Skin epidermis (tissue), 12 donors: ENCODE results near the gene BMAL1.

ENCODE experiments used
- H3K27ac ChIP-seq, 21 experiments: fragments of 200-600 bp; sonication (generic) in 11 of 21; one replicate each; pipeline ENCODE4 v1.5.0; 2020; ENCODE audit warnings: mild to moderate bottlenecking in 3 of 21, inconsistent platforms in 2 of 21, moderate library complexity in 2 of 21
- H3K4me3 ChIP-seq, 7 experiments: fragments of 200-600 bp; sonication (generic) in 2 of 7; one replicate each; pipeline ENCODE4 v1.5.0; 2020; ENCODE audit warnings: inconsistent platforms in 2 of 7, mild to moderate bottlenecking in 2 of 7, moderate library complexity in 1 of 7

BMAL1 gene

DNA sequence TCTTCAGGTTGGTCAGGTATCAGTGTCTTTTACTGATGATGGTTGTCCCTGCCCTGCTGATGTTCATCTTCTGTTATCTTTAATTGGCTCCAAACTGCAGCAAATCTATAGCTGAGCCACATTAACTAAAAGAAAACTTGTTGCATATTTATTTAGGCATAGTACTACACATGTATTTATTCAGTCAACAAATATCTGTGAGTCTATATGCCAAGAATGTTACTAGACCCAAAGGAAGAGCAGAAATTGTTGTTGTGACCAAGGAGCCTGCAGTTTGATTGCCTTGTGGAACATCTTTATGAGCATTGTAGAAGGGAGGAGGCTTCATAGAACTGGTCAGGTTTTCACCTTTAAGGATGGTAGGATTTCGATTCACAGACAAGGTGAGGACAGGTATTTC, 10.1 kb downstream of the BMAL1 start:
- H3K27ac ChIP-seq = no peak overlapping the region
- no peak overlapping the region for H3K4me3 ChIP-seq

DNA sequence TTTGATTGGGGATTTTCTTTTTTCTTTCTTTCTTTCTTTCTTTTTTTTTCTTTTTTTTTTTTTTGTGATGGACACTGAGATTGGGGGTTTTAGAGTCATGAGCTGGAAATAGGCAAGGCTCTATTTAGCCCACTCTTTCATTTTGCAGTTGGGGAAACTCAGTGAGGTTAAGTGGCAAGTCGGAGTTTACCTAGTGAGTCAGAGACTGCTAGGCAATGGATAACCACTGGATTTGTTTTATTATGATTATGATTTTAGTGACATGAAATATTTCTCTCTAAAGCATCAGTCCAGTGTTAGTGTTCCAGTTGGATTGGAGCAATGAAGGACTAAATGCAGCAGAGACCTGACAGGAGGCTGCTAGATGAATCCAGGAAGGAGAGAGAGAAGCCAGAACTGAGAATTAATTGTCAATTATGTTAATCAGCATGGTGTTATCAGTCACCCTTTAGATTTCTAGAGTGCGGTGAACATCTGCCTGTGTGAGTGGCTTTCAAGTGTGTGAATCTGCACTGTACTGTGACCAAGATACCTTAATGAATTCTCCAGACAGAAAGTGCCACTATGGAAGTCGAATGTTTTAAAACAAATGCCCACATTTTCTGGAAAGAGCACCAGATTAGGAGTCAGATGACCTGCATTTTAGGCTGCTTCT, 10.9 kb downstream of the BMAL1 start:
- Histone ChIP-seq H3K27ac (no peak overlapping the region), H3K4me3 (no peak overlapping the region)

DNA sequence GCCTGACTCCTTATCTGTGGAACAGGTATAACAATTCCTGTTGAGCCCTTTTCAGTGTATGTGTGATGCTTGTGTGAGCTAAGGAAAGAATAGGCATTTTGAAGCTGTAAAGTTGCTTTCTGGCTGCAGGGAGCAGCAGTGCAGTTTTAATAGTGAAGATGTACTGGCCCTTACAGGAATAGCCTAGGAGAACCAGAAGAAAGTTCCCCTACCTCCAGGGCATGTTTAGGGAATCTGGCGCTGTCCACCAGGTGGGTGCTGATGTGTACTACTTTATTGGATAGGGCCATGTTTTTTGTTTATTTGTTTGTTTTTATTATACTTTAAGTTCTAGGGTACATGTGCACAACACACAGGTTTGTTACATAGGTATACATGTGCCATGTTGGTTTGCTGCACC, 11.5 kb downstream of the BMAL1 start:
- Histone ChIP-seq H3K4me3 (no peak overlapping the region), H3K27ac (no peak overlapping the region)

DNA sequence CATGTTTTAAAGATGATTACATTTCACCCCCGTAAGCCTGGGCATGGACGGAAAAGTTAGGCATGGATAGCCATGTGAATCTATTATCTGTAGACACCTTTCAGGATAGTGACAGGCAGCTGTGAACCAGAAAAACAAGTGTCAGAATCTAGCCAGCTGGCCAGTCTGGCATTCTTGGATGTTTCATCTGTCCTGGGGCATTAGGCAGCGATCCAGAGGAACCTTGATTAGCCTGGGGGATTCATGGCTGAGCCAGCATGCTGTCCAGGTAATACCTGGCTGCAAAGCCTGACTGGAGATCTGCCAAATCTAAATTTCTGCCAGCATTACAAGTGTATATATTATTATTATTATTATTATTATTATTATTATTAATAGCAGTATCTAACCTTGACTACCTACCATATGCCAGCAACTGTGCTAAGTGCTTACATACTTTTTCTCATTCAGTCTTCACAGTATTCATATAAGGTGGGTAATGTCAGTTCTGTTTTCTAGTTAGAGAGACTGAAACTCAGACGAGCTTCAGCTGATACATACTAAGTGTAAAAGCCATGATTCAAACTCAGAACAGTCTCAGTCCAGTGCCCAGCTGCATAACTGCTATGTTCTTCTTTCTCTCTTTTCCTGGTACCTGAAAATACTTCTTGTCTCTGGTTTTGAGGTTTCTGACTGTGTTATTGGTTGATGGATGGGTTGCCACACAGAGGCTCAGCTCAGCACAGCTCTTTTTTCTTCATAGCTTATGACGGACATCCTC, 12.8 kb downstream of the BMAL1 start:
- Histone ChIP-seq H3K4me3 (no peak overlapping the region), H3K27ac (no peak overlapping the region)

GRCh38 chr11:13291361-13291760, 13.8 kb downstream of the BMAL1 start:
- Histone ChIP-seq H3K27ac (no peak overlapping the region), H3K4me3 (no peak overlapping the region)

DNA sequence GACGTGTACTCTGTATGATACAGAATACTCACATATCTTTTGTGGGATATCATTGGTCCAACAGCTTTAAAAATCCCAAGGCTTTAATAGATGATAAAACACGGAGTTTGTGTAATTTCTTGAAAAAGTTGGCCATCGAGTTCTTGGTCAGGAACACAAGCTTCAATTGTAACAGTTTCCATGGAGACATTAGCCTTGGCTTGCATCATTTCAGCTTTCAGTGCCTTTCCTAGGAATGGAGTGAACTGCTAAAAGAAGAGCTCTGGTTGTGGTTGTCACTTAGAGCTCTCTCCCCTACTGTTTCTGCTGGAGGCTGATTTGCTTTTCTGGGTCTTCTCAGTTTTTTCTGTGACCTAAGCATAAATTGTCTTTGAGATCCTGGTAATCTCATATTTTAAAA, 14.2 kb downstream of the BMAL1 start:
- H3K27ac ChIP-seq = no peak overlapping the region
- H3K4me3 ChIP-seq = no peak overlapping the region

- no peak overlapping the region for H3K4me3 ChIP-seq
- H3K27ac ChIP-seq = no peak overlapping the region
Measured at GRCh38 chr11:13292970-13293369, 15.4 kb downstream of the BMAL1 start.

GRCh38 chr11:13294178-13294577, 16.6 kb downstream of the BMAL1 start:
- no peak overlapping the region for H3K27ac ChIP-seq
- H3K4me3 ChIP-seq = no peak overlapping the region

DNA sequence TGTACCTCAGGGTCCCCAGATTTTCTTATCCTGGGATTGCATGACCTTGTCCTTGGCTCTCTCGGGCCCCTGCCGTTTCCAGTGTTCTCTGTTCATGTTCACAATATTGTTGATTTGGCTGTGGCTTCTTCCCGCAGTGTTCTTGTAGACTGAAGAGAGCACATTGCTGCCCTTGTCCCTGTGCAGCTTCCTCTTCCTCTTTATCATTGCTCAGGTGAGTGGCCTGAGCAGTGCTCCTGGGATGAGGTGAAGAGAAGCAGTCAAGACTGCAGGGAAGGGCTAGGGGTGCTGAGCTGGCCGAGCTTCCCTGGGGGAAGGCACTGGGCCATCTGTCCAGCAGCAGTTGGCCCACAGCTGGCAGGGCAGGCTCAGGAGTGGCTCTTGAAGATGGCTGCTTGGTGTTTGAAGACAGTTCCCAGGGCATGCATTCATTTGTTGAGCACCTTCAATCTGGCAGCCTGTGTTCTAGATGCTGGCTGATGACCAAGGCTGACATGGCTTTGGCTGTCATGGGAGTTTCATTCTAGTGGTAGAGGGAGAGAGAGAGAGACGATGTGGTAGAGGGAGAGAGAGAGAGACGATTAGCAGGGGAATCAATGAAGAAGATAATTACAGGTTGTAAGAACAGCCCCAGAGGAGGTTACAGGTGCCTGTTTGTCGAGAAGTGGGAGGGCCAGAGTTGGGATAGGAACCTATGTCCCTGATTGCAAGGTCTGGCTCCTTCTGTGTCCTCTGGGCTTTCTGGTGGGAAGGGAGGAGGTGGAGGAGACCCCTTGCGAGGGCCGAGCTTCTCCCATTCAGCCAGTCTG, 17.4 kb downstream of the BMAL1 start:
- Histone ChIP-seq H3K4me3 (no peak overlapping the region), H3K27ac (no peak overlapping the region)

DNA sequence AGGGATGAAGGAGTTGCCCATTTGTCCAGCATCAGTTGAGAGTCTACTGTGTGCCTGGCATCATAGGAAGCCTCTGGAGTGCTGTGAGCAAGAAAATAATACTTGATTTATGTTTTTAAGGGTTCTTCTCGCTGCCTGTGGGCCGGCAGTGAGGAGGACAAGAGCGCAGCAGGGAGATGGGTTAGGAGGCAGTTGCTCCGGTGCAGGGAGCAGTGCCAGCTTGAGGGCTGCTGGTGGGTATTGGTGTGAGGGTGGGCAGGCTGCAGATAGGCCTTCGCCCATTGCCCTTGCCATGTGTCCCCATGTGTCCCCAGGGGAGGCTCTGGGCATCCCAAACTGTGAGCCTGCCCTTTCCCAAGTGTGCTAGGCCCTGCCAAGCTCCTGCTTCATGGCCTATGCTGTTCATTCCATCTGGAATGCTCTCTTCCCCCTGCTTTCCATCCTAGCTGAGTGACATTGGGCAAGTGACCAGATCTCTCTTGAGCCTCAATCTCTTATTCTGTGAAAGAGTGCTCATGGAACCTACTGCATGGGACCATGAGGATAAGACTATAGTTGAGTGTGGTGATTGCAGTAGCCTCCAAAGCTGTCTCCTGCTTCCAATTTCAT, 19.8 kb downstream of the BMAL1 start:
- no peak overlapping the region for H3K4me3 ChIP-seq
- no peak overlapping the region for H3K27ac ChIP-seq

GRCh38 chr11:13297917-13298356, 20.3 kb downstream of the BMAL1 start:
- H3K27ac ChIP-seq = no peak overlapping the region
- no peak overlapping the region for H3K4me3 ChIP-seq

- no peak overlapping the region for H3K27ac ChIP-seq
- H3K4me3 ChIP-seq = no peak overlapping the region
Measured at GRCh38 chr11:13298765-13299164, 21.2 kb downstream of the BMAL1 start.

GRCh38 chr11:13301522-13301921, 23.9 kb downstream of the BMAL1 start:
- H3K4me3 ChIP-seq = no peak overlapping the region
- H3K27ac ChIP-seq = no peak overlapping the region

DNA sequence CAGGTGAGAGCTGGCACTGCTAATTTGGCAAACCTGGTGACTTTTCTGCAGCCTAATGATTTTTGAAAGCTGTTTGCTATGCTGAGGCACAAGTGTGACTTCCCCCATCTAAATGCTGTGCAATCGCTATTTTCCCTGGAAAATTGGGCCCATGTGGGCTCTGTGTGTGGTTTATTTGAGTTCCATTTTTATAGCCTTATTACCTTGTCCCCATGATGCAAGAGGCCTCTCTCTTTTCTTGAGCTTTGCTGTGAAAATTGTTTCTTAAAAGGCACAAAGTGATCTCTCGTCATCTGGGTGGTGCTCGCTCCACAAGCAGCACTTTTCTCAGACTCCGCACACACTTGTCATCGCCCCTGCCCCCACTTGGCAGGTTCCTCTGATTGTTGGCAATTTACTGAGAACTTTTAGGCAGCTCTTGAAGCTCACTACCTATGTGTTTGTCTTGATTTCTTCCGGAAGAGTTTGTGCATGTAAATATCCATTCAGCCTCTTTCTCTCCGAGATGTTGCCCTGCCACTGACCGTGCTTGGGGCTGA, 24.9 kb downstream of the BMAL1 start:
- H3K27ac ChIP-seq = no peak overlapping the region
- no peak overlapping the region for H3K4me3 ChIP-seq

DNA sequence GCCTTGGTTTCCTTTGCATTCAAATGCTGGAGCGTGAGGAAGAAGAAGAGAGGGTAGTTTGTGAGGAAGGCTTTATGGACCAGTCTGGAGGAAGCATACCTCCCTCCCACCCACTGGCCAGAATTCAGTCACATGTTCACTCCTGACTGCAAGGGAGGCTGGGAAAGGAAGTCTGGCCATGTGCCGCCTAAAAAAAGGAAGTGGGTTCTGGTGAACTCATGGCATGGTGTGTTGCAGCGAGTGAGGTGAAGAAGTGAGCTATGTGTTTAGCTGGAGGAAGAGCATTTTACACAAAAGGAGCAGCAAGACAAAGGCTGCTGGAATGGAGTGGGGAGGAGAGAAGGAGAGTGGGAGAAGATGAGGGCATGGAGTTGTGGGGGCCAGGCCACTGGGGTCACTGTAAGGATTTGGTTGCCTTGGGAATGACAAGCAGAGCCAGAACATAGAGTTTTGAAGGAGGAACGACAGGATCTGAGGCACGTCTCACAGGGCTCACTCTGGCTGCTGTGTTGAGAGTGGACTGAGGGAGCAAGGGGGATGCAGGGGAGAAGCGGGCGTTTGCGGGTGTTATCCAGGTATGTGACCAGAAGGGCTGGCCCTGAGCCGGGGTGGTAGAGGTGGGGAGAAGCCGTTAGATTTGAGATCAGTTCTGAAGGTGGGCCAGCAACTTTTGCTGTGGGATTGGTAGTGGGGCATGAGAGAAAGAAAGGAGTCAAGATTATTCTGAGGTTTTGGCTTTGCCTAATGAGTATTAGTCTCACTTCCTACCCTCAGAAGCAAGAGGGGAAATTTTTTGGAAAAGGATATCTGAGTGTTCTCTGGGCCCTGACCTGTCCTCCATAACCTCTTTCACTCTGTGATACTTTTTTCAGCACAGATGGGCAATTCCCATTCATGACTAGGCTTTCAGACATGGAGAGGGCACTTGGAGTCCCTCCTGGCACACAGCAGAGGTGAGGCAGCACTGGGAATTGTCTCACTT, 26.4 kb downstream of the BMAL1 start:
- Histone ChIP-seq H3K4me3 (no peak overlapping the region), H3K27ac (no peak overlapping the region)

DNA sequence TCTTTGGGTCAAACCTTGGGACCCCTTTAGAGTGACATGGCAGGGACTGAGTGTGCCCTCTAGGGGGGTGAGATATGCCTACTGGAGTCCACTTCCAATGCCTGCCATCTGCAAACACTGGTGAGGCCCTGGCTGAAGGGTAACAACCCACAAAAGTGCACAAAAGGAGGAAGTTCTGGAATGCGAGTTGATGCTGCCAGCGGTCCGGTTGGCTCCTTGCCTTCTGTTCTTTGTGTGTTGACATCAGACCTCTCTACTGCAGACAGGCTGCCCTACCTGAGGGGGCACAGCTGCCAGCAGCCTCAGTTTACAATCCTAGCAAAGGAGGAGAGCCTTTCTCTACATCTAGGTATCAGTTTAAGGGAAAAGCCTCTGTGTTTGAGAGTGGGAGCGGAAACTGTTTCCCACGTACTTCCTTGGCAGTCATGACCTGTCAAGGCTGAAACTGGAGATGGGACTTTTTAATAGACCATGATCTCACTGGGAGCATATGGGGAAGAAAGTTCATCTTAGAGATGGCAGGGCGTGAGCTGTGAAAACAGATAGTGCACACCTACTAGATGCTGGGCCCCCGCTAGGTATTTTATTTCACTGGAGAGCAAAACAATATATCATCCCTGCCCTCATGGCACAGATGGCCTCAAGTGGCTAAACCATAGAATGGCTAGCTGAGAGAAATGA, 27.2 kb downstream of the BMAL1 start:
- H3K27ac ChIP-seq = no peak overlapping the region
- H3K4me3 ChIP-seq = no peak overlapping the region

DNA sequence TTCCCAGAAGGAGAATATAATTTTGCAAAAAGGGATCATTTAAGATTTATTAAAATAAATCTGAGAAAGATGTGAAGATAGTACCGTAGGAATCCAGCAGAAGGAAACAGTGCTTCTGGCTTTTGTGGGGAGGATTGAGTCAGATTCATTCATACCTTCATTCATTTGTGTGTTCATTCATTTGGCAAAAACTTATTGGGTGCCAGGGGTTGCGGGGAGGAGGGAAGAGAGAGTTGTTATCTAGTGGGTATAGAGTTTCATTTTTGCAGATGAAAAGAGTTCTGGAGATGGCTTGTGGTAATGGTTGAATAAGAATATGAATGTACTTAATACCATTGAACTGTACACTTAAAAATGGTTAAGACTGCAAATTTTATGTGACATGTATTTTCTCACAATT, 31.1 kb downstream of the BMAL1 start:
- no peak overlapping the region for H3K27ac ChIP-seq

GRCh38 chr11:13309156-13309555, 31.6 kb downstream of the BMAL1 start:
- Histone ChIP-seq H3K4me3 (no peak overlapping the region), H3K27ac (no peak overlapping the region)

More for the DNA sequence above, 31.1 kb downstream of the BMAL1 start:
- H3K4me3 ChIP-seq = no peak overlapping the region
